Sigmoid colon (tissue), 4 donors: ENCODE measurements around the gene ABCC8.
A peak's percentile ranks its signal among the peaks of the same experiment; 100 is the strongest.

ENCODE experiments used
- CTCF ChIP-seq, 4 experiments: fragments of 450-650 bp in 3 of 4; fragments of 200-600 bp in 1 of 4; IDR thresholded peaks; one replicate each; pipeline ENCODE4 v1.5.1; 2016 to 2019; ENCODE audit warnings: antibody characterized with exemption in 4 of 4, mild to moderate bottlenecking in 3 of 4, moderate library complexity in 2 of 4
- EP300 ChIP-seq, 4 donors: sonication (generic); formaldehyde crosslinking; IDR thresholded peaks; one replicate each; pipeline ENCODE4 v1.6.1; 2017; ENCODE audit warnings: antibody characterized with exemption in 4 of 4
- POLR2A ChIP-seq, 2 donors: fragments of 450-650 bp; IDR thresholded peaks; one replicate each; pipeline ENCODE4 v1.6.1; 2016; ENCODE audit warnings: antibody characterized with exemption in 2 of 2, mild to moderate bottlenecking in 2 of 2, moderate library complexity in 2 of 2
- POLR2AphosphoS5 ChIP-seq, 4 donors: sonication (generic); formaldehyde crosslinking; IDR thresholded peaks; one replicate each; pipeline ENCODE4 v1.6.1; 2017; ENCODE audit warnings: antibody characterized with exemption in 4 of 4

DNA sequence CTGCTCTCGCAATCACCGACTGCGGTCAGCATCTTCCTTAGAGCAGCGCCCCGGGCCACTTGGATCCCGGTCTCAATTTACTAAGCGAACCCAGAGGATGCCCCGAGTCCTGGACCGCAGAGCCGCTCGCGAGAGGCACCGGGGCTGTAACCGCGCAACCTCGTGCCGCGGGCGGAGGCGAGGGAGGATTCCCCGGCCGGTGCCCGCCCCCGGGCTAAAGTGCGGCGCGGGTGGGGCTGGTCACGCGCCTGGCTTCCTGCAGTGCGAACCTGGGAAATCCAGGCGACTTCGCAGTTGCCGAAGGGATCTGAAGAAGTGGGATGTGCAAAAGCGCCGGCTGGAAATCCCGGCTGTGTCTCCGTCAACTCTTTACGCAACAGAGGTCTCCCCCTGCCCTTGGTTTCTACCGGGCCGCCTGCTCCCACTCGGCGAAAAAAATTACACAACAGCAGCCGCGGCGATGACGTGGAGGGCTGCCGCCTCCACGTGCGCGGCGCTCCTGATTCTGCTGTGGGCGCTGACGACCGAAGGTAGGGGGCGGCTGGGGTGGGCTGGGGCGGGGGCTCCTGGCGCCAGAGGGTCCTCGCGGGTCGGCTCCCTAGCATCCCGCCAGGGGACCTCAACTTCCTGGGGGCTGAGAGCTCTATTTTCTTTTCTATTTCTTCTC, 125.0 kb downstream of the ABCC8 start, which contains the start of gene NCR3LG1:
- TF ChIP-seq CTCF (IDR thresholded peaks at IDR 0.05) (no peak), POLR2AphosphoS5 (IDR thresholded peaks at IDR 0.05) (peak in 3 of 4 donors; percentile 15 to 53 (median 41)), POLR2A (IDR thresholded peaks at IDR 0.05) (no peak), EP300 (IDR thresholded peaks at IDR 0.05) (peak in 1 of 4 donors; percentile 26)
